SH-SY5Y (cell line): ENCODE data around the gene ZSWIM3.

Source experiments
- GATA2 ChIP-seq: IDR thresholded peaks from 2 replicates; pipeline ENCODE4 v1.6.1; 2011; ENCODE audit warnings: mild to moderate bottlenecking, low read depth, low read length
- GATA3 ChIP-seq: IDR thresholded peaks from 2 replicates; pipeline ENCODE4 v1.6.1; 2011; ENCODE audit warnings: low read depth, mild to moderate bottlenecking, low read length, moderate library complexity

Gene ZSWIM3

DNA sequence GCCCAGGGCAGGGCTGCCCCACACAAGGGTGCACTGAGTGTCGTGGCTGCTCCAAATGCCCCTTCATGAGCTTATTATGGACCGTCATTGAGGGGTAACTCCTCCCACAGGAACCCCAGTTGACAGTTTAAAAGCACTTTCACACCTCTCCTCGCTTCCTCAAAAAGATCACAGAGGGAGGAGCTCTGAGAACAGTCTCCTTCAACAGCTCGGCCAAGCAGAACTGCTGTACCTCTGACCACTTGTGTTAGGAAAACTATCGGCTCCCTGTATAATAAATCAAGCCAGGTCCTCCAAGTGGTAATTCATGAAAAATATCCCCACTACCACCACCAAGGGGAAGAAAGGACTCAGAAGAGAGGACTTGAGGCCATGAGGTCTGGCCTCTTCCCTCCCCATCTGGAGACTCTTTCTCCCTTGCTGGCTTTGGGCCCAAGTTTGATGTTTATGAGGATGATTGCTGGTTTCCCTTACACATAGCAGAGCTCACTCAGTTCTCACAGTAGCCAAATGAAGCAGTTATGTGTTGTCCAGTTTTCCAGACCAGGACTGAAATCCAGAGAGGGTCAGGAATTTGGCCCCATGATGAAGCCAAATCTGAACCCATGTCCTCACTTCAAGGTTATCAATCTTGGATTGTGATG, 15.1 kb upstream of the ZSWIM3 start:
- TF ChIP-seq GATA2 (no peak), GATA3 (no peak)

DNA sequence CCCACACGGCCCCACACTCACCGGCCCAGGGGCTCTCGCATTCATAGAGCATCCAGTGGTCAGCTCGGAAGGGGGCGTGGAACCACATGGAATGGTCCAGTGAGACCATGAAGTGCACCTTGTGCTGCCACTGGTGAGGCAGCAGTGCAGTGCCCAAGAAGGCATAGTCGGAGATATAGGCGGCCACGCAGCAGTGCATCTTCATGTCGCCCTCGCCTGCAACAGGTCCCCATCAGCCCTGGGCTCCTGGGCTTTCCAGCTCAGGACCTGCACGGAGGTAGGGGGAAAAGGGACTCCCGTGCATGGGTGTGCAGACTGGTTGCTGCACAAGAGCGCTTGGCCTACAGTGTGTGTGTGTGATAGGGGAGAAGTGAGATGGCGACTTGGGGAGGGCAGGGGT, 13.9 kb upstream of the ZSWIM3 start:
- TF ChIP-seq GATA2 (no peak), GATA3 (no peak)

DNA sequence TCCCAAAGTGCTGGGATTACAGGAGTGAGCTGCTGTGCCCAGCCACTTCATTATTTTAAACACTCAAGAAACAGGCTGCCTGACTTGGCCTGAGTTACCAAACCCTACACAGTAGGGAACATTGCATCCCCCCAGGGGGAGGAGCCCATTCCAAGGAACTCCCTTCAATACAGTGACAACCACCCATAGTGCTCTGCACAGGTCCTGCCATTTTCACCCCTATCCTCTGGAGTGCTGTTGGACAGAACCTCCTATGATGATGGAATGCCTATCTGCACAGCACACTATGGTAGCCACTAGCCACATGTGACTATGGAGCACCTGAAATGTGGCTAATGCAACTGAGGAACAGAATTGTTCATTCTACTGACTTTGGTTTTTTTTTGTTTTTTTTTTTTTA, 12.0 kb upstream of the ZSWIM3 start:
- TF ChIP-seq GATA2 = no peak
- TF ChIP-seq GATA3 = no peak

DNA sequence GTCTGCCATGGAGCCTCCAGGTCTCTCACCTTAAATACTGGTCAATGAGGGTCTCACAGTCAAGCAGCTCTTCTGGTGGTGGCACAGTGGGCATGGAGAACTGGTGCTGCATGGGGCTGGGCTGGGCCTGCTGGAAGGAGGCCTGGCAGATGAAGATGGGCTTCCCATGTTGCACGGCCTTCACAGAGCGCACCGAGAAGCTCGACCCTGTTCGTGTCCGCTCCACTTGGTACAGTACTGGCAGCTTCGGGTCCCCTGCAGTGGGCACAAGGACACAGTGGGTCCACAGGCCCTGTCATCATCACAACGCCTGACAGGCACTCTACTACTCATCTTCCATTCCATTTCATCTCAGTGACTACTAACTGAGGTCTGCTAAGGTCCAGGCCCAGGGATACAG, 9.0 kb upstream of the ZSWIM3 start:
- TF ChIP-seq GATA3 (no peak), GATA2 (no peak)

DNA sequence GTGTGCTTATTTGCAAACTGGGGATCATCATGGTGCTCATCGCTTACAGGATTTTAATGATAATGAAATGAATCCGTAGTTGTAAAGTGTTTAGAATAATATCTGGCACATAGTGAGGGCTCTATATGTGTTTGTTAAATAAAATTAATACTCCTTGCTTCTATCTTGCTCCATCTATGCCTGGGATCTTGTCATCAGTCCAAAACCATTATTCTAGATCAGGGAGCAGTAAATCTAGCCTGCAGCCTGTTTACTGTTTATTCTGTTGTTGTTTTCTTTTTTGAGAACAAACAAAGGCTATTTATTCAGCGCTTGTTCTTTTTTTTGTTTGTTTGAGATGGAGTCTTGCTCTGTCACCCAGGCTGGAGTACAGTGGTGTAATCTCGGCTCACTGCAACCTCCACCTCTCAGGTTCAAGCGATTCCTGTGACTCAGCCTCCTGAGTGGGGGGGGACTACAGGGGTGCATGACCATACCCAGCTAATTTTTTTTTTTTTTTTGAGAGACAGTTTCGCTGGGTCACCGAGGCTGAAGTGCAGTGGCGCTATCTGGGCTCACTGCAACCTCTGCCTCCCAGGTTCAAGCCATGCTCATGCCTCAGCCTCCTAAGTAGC, 8.3 kb upstream of the ZSWIM3 start:
- TF ChIP-seq GATA2 = no peak
- no peak for TF ChIP-seq GATA3

DNA sequence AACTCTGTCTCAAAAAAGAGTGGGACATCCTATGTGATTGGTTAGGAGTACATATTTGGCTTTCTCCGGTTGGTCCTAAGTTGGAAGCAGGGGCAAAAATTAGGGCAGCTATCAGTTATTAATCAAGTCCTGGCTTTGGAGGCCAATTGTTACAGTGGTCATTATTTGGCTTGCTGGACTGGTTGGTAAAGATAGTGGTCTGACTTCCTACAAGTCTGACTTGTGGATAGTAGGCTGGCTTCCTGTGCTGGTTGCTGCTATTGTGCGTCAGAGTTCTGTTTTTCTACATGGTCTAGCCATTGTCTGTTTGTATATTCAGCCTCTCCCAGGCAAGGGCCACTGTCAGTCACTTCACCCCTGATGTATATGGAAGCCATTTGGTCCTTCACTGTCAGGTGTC, 7.2 kb upstream of the ZSWIM3 start:
- TF ChIP-seq GATA3 (no peak), GATA2 (no peak)

DNA sequence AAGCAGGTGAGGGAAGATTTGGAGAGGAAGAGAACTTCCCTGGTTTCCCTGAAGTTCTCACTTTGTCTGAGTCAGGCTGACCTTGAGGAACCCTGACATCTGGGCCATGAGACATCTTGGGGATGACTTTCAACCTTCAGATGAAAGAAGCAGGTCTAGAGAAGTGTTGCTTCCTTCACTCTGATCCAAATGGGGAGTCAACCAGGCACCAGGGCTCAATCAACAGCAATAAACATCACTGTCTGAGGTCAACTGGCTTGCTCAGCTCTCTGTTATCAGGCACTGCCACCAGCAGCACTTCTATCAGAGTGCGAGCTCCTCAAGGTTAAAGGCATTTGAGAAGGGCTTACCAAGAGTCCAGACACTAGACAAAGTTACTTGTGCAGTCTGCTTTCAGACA, 6.5 kb upstream of the ZSWIM3 start:
- TF ChIP-seq GATA3 (no peak), GATA2 (no peak)

DNA sequence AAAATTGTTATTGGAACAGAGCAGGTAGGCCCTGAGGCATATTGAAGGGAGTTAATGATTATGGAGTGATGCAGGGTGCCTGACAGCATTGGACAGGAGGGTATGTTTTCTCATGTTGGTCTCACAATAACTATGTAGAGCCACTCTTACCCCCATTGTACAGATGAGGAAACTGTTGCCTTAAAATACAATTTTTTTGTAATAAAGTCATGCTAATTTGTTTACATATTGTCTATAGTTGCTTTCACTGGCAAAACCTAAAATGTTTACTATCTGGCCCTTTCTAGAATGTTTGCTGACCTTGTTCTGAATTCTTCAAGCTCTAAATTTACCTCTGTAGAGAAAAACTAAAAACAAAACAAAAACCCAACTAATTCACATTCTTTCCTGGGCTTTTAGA, 5.9 kb upstream of the ZSWIM3 start:
- TF ChIP-seq GATA2 (no peak), GATA3 (no peak)

DNA sequence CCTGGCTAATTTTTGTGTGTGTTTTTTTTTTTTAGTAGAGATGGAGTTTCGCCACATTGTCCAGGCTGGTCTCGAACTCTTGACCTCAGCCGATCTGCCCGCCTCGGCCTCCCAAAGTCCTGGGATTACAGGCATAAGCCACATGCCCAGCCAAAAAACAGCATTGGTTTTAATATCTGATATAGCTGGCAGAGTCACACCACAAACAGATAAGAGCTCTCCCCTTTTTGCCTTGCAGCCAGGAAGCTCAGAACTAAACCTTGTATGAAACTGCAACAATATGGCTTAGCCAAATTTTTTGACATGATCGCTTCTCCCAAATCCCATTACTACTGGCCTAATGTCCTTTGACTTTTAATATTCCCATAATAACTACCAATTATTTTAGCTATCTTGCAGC, 5.1 kb upstream of the ZSWIM3 start:
- TF ChIP-seq GATA2 = no peak
- no peak for TF ChIP-seq GATA3

DNA sequence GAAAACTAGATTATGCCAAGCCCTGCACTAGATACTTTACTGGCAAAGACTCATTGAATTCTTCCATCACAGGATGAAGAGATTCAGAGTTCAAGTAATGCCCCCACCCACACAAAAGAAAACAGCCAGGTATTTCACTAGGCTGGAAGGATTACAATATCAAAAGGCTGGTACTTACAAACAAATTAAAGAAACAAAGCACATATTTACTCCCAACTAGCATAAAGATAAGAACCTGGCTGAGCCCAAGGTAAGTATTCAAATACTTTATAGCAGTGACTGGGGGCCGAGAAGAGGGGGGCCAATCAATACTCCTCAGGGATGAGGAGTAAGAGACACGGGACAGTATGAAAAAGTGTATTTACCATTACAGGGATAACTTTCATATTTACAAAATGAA, 3.9 kb upstream of the ZSWIM3 start:
- no peak for TF ChIP-seq GATA2
- no peak for TF ChIP-seq GATA3

DNA sequence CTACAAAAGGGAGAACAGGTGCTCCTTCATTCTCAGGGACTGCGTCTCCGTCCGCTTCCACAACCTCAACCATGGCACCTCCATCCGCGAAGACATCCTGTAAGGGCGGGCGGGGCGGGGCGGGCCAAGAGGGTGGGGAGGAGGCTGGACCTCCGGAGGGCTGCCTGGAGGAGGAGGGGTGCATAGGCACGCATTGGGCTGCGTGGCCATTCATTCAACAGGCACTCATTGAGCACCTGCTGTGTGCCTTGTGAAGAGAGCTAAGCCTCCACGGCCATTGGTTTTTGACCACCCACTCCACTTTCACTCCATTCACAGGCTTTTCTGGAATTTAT, 435 bp downstream of the ZSWIM3 start:
- TF ChIP-seq GATA2 = no peak
- TF ChIP-seq GATA3 = no peak

DNA sequence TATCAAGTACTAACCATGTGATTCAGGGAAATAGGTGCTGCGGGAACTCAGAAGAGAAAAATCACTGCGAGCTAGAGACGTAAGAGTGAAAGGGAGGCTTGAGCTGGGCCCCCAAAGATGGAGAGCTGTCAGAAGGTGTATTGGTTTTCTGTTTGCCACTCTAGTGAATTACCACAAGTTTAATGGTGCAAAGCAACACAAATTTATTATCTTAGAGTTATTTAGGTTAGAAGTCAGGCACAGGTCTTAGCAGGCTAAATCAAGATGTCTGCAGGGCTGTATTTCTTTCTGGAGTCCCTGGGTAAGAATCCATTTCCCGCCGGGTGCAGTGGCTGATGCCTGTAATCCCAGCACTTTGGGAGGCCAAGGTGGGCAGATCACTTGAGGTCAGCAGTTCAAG, 2.5 kb downstream of the ZSWIM3 start:
- TF ChIP-seq GATA3 (no peak), GATA2 (no peak)

DNA sequence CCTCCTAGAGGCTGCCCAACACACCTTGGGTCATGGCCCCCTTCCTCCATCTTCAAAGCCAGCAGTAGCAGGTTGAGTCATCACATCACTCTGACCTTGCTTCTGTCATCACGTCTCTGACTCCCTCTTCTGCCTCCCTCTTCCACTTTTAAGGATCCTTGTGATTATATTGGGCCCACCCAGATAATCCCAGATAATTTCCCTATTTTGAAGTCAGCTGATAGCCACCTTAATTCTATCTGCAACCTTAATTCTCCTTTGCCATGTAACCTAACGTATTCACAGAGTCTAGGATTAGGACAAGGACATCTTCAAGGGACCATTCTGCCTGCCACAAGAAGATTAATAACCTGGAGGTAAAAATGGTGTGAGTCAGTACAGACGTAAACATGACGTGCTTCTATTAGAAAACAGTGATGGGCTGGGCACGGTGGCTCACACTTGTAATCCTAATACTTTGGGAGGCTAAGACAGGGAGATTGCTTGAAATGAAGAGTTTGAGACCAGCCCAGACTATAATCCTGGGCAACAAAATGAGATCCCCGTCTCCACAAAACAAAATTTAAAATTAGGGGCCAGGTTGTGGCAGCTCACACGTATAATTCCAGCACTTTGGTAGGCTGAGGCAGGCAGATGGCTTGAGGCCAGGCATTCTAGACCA, 3.3 kb downstream of the ZSWIM3 start:
- TF ChIP-seq GATA3 = no peak
- TF ChIP-seq GATA2 = no peak

DNA sequence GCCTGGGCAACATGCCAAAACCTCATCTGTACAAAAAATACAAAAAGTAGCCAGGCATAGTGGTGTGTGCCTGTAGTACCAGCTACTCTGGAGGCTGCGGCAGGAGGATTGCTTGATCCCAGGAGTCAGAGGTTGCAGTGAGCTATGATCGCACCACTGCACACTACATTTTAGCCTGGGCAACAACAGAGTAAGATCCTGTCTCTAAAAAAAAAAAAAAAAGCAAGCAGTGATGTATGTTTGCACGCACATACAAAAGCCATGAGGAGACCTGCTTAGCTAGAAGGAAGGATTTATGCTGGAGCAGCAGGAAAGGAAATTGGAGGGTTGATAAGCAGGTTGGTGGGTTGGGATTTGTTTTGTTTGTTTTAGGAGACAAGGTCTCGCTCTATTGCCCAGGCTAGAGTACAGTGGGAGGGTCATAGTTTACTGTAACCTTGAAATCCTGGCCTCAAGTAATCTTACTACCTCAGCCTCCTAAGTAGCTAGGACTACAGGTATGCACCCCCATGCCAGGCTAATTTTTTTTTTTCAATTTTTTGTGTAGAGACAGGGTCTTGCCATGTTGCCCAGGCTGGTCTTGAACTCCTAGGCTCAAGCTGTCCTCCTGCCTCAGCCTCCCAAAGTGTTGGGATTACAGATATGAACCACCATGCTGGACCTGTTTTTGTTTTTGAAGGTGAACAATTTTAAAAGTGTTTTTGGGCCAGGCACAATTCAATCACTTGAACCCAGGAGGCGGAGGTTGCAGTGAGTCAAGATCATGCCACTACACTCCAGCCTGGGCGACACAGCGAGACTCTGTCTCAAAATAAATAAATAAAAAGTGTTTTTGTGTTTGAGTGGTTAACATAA, 4.0 kb downstream of the ZSWIM3 start:
- TF ChIP-seq GATA2 (no peak), GATA3 (no peak)
